Esophagus squamous epithelium (tissue), 4 donors: ENCODE results near the gene SPACA5.

ENCODE experiments used
- POLR2A ChIP-seq, 4 donors: fragments of 450-650 bp; IDR thresholded peaks; one replicate each; pipeline ENCODE4 v1.6.1; 2017; ENCODE audit warnings: antibody characterized with exemption in 4 of 4, mild to moderate bottlenecking in 4 of 4, moderate library complexity in 3 of 4
- TF ChIP-seq, protein P1 (sequence below), 6 experiments: fragments of 450-650 bp in 4 of 6; fragments of 200-600 bp in 2 of 6; sonication (generic) in 2 of 6; IDR thresholded peaks; one replicate each; pipeline ENCODE4 v1.5.1; 2016 to 2019; ENCODE audit warnings: antibody characterized with exemption in 6 of 6, mild to moderate bottlenecking in 4 of 6, moderate library complexity in 4 of 6

DNA sequence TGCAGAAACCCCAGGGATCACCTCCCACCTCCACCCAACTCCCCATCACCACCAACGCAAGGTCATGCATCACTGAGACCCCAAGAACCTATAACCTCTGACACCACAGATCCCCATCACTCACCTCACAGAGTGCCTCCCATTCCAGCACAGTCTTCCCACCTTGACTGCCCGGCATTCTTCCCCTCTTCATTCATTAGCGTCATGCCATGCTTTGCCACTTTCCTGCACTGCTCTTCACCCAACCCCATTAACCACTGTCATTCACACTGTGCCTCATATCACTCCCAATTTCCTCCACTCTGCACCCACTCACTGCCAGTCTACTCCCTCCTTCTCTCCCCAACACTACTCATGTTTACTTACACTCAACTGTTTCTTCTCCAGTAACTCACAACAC lies 33.6 kb upstream of the SPACA5 start:
- TF ChIP-seq, protein P1, sequence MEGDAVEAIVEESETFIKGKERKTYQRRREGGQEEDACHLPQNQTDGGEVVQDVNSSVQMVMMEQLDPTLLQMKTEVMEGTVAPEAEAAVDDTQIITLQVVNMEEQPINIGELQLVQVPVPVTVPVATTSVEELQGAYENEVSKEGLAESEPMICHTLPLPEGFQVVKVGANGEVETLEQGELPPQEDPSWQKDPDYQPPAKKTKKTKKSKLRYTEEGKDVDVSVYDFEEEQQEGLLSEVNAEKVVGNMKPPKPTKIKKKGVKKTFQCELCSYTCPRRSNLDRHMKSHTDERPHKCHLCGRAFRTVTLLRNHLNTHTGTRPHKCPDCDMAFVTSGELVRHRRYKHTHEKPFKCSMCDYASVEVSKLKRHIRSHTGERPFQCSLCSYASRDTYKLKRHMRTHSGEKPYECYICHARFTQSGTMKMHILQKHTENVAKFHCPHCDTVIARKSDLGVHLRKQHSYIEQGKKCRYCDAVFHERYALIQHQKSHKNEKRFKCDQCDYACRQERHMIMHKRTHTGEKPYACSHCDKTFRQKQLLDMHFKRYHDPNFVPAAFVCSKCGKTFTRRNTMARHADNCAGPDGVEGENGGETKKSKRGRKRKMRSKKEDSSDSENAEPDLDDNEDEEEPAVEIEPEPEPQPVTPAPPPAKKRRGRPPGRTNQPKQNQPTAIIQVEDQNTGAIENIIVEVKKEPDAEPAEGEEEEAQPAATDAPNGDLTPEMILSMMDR (IDR thresholded peaks at IDR 0.05) = no peak
- TF ChIP-seq POLR2A (IDR thresholded peaks at IDR 0.05) = no peak
